Mucosa of stomach (tissue), 1 donor: ENCODE data around the gene B4GALT6.

Experiments
- H3K27me3 ChIP-seq: one replicate; pipeline ENCODE4 v1.7.0; 2013; ENCODE audit warnings: mild to moderate bottlenecking, low read length; ENCODE audit not compliant: control insufficient read depth, insufficient read depth
- H3K36me3 ChIP-seq: one replicate; pipeline ENCODE4 v1.7.0; 2013; ENCODE audit warnings: low read length; ENCODE audit not compliant: control insufficient read depth, insufficient read depth
- H3K4me1 ChIP-seq: one replicate; pipeline ENCODE4 v1.7.0; 2013; ENCODE audit warnings: mild to moderate bottlenecking, low read length; ENCODE audit not compliant: control insufficient read depth, insufficient read depth
- H3K4me3 ChIP-seq: one replicate; pipeline ENCODE4 v1.7.0; 2013; ENCODE audit warnings: low read length
- H3K9ac ChIP-seq: one replicate; pipeline ENCODE4 v1.7.0; 2013; ENCODE audit warnings: mild to moderate bottlenecking, low read length, moderate library complexity
- H3K9me3 ChIP-seq: one replicate; pipeline ENCODE4 v1.7.0; 2013; ENCODE audit warnings: mild to moderate bottlenecking, low read length, moderate library complexity; ENCODE audit not compliant: control insufficient read depth
- donor health status: Pancreatic carcinoma.

Gene B4GALT6

GRCh38 chr18:31672628-31673135, 11.7 kb downstream of the B4GALT6 start:
- no peaks in the 10 kb centered on the region for H3K36me3 ChIP-seq
- no peaks in the 10 kb centered on the region for H3K9me3 ChIP-seq
- no peak overlapping the region for H3K4me3 ChIP-seq
- H3K27me3 ChIP-seq: no peaks in the 10 kb centered on the region
- H3K4me1 ChIP-seq: peaks cover 4% of the 10 kb centered on the region
- H3K9ac ChIP-seq: no peak overlapping the region

GRCh38 chr18:31671951-31672350, 12.4 kb downstream of the B4GALT6 start:
- Histone ChIP-seq H3K4me3 (no peak overlapping the region), H3K36me3 (no peaks in the 10 kb centered on the region), H3K9ac (no peak overlapping the region), H3K27me3 (no peaks in the 10 kb centered on the region), H3K4me1 (peaks cover 4% of the 10 kb centered on the region), H3K9me3 (no peaks in the 10 kb centered on the region)

GRCh38 chr18:31669541-31669940, 14.8 kb downstream of the B4GALT6 start:
- Histone ChIP-seq H3K9ac (no peak overlapping the region), H3K9me3 (no peaks in the 10 kb centered on the region), H3K36me3 (no peaks in the 10 kb centered on the region), H3K4me1 (peaks cover 4% of the 10 kb centered on the region), H3K4me3 (no peak overlapping the region), H3K27me3 (no peaks in the 10 kb centered on the region)

GRCh38 chr18:31667185-31667584, 17.2 kb downstream of the B4GALT6 start:
- Histone ChIP-seq H3K27me3 (no peaks in the 10 kb centered on the region), H3K9me3 (no peaks in the 10 kb centered on the region), H3K4me1 (no peaks in the 10 kb centered on the region), H3K36me3 (no peaks in the 10 kb centered on the region), H3K9ac (no peak overlapping the region), H3K4me3 (no peak overlapping the region)

GRCh38 chr18:31666055-31666454, 18.3 kb downstream of the B4GALT6 start:
- Histone ChIP-seq H3K4me1 (no peaks in the 10 kb centered on the region), H3K9ac (no peak overlapping the region), H3K27me3 (no peaks in the 10 kb centered on the region), H3K9me3 (no peaks in the 10 kb centered on the region), H3K36me3 (no peaks in the 10 kb centered on the region), H3K4me3 (no peak overlapping the region)

- H3K9me3 ChIP-seq: no peaks in the 10 kb centered on the region
- no peaks in the 10 kb centered on the region for H3K4me1 ChIP-seq
- H3K36me3 ChIP-seq: no peaks in the 10 kb centered on the region
- H3K9ac ChIP-seq: no peak overlapping the region
- no peaks in the 10 kb centered on the region for H3K27me3 ChIP-seq
- no peak overlapping the region for H3K4me3 ChIP-seq
Measured at GRCh38 chr18:31664101-31664500, 20.3 kb downstream of the B4GALT6 start.

- Histone ChIP-seq H3K27me3 (no peaks in the 10 kb centered on the region), H3K4me3 (no peak overlapping the region), H3K4me1 (no peaks in the 10 kb centered on the region), H3K9ac (no peak overlapping the region), H3K36me3 (no peaks in the 10 kb centered on the region), H3K9me3 (no peaks in the 10 kb centered on the region)
Measured at GRCh38 chr18:31661965-31662364, 22.4 kb downstream of the B4GALT6 start.

GRCh38 chr18:31660763-31661162, 23.6 kb downstream of the B4GALT6 start:
- Histone ChIP-seq H3K9me3 (no peaks in the 10 kb centered on the region), H3K27me3 (no peaks in the 10 kb centered on the region), H3K36me3 (no peaks in the 10 kb centered on the region), H3K9ac (no peak overlapping the region), H3K4me3 (no peak overlapping the region), H3K4me1 (no peaks in the 10 kb centered on the region)

GRCh38 chr18:31659576-31660177, 24.7 kb downstream of the B4GALT6 start:
- Histone ChIP-seq H3K36me3 (no peaks in the 10 kb centered on the region), H3K9me3 (no peaks in the 10 kb centered on the region), H3K4me1 (no peaks in the 10 kb centered on the region), H3K9ac (no peak overlapping the region), H3K4me3 (no peak overlapping the region), H3K27me3 (no peaks in the 10 kb centered on the region)

- Histone ChIP-seq H3K4me3 (no peak overlapping the region), H3K27me3 (no peaks in the 10 kb centered on the region), H3K9me3 (no peaks in the 10 kb centered on the region), H3K9ac (no peak overlapping the region), H3K36me3 (no peaks in the 10 kb centered on the region), H3K4me1 (no peaks in the 10 kb centered on the region)
Measured at GRCh38 chr18:31658670-31659575, 25.5 kb downstream of the B4GALT6 start.

- Histone ChIP-seq H3K4me3 (no peak overlapping the region), H3K4me1 (no peaks in the 10 kb centered on the region), H3K9me3 (no peaks in the 10 kb centered on the region), H3K36me3 (no peaks in the 10 kb centered on the region), H3K27me3 (no peaks in the 10 kb centered on the region), H3K9ac (no peak overlapping the region)
Measured at GRCh38 chr18:31657823-31658669, 26.3 kb downstream of the B4GALT6 start.

- Histone ChIP-seq H3K4me3 (no peak overlapping the region), H3K27me3 (no peaks in the 10 kb centered on the region), H3K9me3 (no peaks in the 10 kb centered on the region), H3K4me1 (no peaks in the 10 kb centered on the region), H3K9ac (no peak overlapping the region), H3K36me3 (no peaks in the 10 kb centered on the region)
Measured at GRCh38 chr18:31656754-31657153, 27.6 kb downstream of the B4GALT6 start.
